GM19328 (cell line): ENCODE measurements around the gene ANKRD33B.
"Not testable (repeated sequence)": the region's sequence is repeated elsewhere in the genome, so short reads cannot be mapped to it uniquely, and the experiment has no call there.

Experiments used
- ATAC-seq: cut with Tn5 transposase; IDR thresholded peaks from one replicate; pipeline ENCODE4 v1.9.1; 2021; ENCODE audit warnings: mild to moderate bottlenecking, moderate library complexity; ENCODE audit not compliant: unreplicated experiment

Gene ANKRD33B

DNA sequence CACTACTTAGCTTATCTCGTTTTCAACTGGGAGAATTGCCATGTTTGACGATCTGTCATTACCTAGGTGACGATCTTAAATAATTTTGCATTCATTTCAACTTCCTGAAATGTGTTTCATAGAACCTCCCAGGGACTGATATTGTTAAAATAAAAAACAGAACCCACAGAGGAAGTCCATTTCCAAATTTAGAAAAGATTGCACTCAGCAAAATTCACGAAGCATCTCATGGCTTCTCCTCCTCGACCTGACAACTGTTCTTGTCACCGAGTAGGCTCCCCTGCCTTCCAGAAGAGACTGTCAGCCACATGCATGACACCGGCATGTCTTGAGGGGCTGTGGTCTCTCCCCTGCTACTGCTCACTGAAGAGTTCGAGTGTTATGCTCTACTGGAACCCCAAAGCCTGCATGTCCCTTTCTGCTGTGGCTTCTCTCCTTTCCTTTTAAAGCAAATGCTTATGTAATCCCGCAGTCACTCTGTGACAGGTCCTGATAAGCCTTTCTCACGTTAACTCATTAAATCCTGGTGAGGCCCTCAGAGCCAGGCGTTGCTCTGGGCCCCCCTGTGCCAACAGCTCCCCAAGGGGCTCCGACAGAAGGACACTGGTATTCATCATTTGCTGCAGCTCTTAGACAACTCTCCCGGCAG, 26.8 kb upstream of the ANKRD33B start:
- ATAC-seq: no peak

DNA sequence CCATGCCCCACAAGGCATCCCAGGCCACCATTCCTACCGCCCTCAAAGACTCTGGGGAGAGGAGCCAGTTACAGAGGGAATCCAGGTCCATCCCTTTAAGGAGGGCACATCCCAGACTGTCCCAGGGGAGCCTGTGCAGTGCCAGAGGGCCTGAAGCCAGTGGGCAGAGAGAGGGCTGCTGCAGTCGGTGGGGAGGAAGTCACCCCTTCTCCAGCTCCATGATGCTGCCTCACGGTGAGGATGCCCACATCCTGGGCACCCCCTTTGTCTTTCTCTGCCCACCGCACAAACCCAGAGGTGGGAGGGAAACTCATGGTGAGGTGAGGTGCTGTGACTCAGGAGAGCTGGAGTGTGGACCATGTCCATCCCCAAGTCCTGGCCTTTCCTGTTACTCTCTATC, 26.2 kb upstream of the ANKRD33B start:
- no peak for ATAC-seq

DNA sequence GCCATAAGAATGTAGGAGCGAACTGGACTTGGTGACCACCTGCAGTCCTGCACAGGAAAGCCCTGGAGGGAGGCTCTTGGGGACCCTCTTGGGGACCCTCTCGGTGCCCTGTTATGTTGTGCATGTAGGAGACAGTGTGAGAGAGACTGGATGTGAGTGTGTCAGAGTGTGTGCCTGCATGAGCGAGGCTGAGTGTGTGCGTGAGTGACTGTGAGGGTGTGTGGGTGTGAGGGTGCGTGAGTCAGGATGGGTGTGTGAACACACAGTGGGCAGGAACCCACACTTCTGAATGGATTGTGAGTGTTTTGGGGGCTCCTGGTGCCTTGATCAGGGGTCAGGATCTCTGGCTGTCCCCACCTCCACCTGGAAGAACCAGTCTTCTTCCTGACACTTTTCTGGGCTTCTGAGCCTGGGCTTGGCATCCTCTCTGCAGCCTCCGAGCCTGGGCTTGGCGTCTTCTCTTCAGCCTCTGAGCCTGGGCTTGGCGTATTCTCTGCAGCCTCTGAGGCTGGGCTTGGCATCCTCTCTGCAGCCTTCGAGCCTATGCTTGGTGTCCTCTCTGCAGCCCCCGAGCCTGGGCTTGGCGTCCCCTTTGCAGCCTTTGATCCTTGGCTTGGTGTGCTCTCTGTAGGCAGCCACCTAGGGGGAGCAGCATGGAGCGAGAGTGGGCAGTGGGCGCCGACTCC, 25.6 kb upstream of the ANKRD33B start:
- no peak for ATAC-seq

DNA sequence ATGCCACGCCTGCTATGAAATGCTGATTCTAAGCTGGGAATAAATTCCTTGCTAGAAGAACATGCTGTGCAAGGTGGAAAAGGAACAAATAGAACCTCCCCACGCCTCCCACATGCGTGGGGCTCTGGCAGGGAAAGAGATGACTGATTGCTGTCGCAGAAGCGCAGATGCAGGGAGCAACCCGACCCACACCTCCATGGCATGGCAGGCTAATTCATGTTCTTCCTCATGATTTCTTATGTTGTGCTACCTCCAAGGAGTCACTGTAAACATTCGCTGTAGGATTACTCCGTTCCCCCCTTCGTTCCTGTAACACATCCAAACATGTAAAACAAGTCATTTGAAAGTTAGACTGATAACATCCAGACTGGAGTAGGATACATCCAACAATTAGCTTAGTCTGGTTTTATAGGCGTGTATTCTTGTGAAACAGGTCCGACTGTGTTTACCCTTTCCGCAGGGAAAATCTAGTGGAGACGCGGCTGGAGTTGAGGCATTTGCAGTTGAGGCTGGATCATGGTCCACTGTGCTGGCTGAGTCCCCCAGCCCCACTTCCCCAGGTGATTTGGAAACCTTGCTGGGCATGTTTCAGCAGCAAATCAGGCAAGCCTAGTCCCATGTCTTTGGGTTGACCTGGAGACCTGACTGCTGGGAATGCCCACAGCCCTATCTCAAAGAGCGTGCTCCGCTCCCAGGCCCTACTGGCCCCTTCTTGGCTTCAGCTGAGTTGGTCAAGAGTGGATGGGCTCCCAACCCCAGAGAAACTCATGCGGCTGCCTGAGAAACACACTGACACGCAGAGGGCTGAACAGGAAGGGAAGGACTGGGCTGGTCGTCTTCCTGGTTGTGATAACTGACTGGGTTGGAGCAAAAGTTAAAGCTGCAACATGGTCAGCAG, 24.8 kb upstream of the ANKRD33B start:
- no peak for ATAC-seq

DNA sequence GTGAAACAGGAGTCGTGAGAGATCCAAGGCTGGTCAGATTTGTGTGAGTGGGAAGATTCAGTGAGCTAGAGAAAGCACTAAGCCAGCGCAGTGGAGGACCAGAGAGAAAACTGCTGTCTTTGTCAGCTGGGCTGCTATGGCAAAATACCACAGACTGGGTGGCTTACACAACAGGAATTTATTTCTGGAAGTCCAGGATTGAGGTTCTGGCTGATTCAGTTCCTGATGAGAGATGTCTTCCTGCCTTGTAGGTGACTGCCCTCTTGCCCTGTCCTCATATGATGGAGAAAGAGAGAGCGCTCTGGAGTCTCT, 24.2 kb upstream of the ANKRD33B start:
- no peak for ATAC-seq

DNA sequence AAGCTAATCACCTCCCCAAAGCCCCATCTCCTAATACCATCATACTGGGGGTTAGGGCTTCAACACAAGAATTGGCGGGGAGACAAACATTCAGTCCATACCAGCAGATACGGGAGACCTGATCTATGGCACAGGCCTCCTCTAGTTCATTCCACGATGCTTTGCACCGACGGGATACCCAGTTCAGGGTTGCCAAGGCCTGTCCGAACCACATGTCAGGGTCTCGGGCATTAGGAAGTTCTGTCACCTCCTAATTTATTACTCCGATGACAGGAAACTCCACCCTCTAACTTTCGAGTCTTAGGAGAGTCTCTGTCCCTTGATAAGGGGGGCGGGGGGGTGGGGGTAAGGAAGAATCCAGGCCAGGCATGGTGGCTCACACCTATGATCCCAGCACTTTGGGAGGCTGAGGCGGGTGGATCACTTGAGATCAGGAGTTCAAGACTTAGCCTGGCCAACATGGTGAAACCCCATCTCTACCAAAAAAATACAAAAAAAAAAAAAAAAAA, 23.8 kb upstream of the ANKRD33B start:
- ATAC-seq: no peak

DNA sequence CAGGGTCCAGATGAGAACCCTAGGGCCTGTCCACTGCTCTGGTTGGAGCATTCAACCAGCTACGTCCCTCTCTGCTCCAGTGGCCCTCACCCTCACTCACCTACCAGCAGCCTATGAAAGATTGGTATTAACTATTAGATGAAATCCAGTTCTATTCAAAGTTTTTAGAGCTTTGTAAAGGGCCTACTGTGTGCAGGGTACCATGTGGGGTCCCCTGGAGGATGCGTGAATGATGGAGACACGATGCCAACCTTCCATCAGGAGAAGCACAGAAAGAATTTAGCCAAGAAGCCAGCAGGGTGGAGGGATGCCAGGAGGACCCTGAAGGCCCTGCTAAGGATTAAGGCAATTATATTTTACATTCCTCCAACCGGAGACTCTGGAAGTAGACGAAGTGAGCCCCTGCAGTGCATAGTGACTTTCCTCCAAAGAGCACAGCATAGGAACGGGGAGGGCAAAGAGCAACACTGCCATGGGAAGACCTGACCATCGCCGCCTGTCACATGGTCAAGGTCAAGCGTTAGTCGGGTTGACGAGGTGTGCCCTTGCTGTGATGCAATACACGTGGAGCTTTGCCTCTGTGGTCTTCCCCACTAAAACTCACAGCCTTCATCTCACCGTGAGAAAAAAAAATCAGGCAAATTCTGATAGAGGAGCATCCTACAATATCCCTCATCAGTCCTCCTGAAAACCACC, 22.8 kb upstream of the ANKRD33B start:
- no peak for ATAC-seq

DNA sequence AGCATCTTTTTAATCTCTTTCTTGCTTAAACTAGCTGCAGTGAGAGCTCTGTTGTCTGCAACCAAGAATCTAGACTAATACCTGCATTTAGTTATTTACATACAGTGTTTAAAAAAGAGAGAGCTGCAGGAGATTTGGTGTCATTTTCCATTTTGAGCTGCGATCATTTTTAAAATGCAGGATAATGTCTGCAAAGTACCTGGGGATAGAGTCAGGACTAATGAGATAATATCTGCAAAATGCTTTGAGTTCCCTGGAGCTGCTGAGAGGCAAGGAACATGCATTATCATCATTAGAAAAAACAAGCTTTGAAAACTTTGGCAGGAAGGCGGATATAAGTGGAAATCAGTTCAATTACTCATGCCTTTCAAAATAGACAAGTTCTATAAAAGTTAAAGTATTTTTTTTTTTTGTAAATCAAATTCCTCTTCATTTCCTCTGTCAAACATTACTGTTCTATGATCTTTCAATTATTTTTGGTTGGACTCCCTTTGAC, 21.8 kb upstream of the ANKRD33B start:
- ATAC-seq: no peak

DNA sequence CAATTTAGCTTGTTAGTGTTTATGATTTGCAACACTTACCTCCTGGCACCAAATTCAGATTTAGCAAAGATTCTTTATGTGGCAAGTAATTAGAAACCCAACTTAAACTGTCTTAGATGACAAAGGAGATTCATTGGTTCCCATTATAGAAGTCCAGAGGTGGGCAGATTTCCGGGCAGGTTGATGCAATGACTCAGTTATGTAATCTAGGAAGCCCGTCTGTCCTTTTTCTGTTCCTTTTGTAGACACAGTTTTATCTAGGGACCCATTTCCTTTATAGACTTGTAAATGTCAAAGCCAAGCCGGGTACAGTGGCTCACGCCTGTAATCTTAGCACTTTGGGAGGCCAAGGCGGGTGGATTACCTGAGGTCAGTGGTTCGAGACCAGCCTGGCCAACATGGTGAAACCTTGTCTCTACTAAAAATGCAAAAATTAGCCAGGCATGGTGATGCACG, 20.3 kb upstream of the ANKRD33B start:
- ATAC-seq: no peak

DNA sequence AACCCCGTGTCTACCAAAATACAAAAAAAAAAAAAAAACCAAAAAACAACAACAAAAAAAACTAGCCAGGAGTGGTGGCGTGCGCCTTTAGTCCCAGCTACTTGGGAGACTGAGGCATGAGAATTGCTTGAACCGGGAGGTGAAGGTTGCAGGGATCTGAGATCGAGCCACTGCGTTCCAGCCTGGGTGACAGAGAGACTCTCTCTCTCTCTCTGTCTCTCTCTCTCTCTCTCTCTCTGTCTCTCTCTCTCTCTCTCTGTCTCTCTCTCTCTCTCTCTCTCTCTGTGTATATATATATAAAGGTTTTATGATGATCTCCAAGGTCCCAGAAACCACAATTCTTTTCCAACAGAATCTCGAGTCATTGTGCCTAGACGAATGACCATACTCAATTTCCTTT, 18.8 kb upstream of the ANKRD33B start:
- ATAC-seq: no peak

DNA sequence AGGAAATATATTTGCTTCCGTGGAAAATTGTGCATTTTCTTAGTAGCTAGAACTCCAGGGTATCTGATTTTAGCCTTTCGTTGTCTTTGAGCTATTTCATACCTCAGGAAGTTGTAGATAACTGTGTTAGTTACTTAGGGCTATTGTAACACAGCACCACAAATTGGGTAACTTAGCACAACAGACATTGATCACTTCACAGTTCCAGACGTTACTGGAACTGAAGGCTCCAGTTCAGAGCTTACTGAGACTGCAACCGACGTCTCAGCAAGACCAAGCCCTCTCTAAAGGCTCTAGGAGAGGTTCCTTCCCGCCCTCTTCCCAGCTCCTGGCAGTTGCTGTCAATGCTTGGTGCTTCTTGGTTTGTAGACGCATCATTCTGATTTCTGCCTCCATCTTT, 17.7 kb upstream of the ANKRD33B start:
- ATAC-seq: no peak

DNA sequence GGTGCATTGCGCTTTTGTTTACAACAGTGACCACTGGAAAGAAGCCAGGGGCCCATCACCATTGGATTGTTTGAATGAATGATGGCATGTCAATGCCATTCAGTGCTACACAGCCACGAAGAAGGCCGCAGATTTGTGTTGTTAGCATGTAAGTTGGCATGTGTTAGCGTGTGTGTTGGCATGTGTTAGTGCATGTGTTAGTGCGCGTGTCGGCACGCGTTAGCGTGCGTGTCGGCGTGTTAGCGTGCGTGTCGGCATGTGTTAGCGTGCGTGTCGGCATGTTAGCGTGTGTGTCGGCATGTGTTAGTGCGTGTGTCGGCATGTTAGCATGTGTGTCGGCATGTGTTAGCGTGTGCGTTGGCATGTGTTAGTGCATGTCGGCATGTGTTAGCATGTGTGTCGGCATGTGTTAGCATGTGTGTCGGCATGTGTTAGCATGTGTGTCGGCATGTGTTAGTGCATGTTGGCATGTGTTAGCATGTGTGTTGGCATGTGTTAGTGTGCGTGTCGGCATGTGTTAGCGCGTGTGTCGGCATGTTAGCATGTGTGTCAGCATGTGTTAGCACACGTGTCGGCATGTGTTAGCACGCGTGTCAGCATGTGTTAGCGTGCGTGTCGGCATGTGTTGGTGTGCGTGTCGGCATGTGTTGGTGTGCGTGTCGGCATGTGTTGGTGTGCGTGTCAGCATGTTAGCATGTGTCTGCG, 15.3 kb upstream of the ANKRD33B start:
- ATAC-seq: no peak

DNA sequence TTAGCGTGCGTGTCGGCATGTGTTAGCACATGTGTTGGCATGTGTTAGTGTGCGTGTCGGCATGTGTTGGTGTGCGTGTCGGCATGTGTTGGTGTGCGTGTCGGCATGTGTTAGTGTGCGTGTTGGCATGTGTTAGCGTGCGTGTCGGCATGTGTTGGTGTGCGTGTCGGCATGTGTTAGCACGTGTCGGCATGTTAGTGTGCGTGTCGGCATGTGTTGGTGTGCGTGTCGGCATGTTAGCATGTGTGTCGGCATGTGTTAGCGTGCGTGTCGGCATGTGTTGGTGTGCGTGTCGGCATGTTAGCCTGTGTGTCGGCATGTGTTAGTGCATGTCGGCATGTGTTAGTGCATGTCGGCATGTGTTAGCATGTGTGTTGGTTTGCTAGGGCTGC, 14.8 kb upstream of the ANKRD33B start:
- ATAC-seq: not testable (repeated sequence)

DNA sequence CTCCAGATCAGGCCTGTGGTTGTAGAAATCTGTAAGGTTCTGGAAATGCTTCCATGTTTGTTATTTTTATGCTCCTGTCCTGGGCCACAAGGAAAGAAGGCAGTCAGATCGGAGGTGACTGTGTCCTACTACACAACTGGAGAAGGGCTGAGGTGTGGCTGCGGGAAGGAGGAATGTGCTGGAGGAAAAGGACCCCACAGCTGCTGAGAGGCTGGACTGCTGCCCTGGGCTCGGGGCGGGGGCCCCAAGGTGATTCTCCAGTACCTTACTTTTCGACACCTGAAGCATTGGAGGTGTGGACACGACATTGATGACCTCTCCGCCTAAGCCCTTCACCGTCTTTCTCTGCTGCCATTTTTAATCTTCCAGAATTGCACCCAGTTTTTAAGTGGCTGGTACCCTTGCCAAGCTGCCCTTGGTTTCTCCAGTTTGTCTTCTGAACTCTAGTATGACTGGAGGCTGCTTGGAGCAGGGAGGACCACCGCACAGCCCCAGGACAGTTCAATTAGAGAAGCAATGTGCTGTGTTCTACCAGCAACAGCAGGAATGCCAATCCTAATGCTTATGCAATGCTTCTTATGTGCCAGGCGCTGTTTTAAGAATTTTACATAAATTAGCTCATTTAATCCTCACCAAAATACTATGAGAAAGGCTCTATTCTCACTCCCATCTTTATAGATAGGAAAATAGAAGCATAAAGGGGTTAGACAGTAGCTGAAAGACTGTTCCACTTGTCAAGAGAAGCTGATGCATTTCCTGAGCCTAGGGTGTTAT, 13.5 kb upstream of the ANKRD33B start:
- no peak for ATAC-seq

DNA sequence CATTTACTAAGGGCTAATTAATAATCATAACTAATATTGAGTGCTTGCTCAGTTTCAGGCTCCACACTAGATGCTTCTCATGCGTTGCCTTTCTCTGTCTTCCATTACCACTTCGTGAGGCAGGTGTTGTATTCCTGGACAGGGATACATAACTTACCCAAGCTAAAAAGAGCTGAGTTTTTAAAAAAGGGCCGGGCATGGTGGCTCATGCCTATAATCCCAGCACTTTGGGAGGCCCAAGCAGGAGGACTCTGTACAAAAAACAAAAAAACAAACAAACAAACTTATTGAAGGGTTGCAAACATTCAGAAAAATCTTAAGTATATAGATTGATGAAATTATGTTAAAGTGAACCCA, 12.1 kb upstream of the ANKRD33B start:
- ATAC-seq: no peak

DNA sequence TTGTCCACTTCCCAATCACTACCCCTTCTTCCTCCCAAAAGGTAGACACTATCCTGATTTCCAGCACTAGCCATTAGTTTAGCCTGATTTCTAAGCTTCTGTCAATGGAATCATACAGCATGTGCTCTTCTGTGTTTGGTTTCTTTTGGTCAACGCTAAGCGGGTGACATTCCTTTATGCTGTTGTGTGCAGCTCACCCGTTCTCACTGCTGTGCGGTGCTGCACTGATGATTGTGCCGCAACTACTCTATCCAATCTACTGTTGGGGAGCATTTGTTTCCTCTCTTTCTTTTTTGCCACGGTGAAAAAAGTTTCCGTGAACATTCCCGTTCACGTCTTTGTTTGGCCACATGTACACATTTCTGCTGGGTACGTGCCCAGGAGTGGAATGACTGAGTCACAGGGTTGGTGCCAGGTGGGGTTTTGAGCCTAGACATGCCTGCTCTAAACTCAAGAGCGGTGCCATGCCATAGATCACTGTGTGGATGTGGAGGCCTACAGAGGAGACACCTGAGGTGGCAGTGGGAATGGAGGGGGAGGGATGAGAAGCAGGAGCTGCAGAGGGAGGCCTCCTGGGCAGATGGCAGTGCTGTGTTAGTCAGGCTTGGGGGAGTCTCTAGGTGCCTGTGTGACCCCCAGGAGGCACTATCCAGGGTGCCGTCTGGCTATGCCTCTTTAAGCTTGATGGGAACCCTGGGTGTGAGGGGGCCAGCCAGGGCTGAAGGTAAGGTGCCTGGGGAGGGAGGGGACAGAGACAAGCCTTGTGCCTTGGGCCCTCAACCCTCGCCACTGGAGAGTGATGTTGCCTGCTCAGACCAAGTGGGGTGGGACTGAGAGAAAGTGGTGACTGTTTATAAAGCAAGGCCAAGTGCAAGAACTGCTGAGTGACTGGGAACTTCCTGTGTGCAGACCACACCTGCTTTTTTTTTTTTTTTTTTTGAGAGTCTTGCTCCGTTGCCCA, 11.4 kb upstream of the ANKRD33B start:
- ATAC-seq: no peak

DNA sequence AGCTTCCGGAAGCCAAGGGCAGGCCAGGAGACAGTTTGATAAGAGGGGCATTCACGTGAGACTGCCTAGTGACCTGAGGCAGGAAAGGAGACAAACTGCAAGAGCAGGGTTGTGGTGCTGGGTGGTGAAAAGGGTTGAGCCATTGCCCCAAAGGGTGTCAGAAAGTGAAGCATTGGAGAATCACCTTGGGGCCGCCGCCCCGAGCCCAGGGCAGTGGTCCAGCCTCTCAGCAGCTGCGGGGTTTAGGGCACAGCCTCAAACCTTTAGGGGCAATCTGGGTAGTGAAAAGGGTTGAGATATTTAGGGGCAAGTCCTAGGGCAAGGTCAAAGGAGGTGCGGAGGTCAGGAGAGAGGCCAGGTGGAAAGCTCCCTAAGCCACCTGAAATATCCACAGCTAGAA, 10.4 kb upstream of the ANKRD33B start:
- no peak for ATAC-seq

DNA sequence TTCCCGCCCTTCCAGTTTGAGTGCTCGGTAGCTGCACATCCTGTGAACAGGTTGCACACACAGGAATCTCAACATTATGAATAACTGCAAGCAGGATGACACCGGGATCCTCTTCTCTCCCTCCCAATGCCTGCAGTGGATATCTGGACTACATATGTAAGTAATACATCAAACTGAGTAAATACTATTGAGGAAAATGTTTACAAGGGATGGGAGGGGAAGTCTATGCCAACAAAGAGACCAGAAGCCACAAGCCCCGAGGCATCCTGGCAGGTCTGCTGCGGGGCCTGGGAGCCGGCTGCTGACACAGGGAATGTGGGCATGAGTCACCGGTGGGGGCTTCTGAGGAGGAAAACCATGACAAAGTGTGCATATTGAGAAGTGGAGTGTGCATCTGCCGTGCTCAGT, 8.6 kb upstream of the ANKRD33B start:
- ATAC-seq: no peak
